Type B pancreatic cell (in vitro differentiated cells): ENCODE results near the gene NPB. TPM values are rescaled to one million over a fixed set of nuclear protein-coding genes. Genes with fewer than 3 reads are reported as not detected.

Experiments
- DNase-seq: peaks from one replicate; pipeline ENCODE4 v3.0.0; 2021; ENCODE audit warnings: mixed read lengths; ENCODE audit not compliant: unreplicated experiment; ENCODE audit errors: extremely low spot score
- H3K27ac Mint-ChIP-seq: 2 replicates; pipeline ENCODE4 v1.8.0; 2021; ENCODE audit warnings: mild to moderate bottlenecking, mixed read lengths
- H3K27me3 Mint-ChIP-seq: 2 replicates; pipeline ENCODE4 v1.8.0; 2021; ENCODE audit warnings: mixed read lengths
- H3K36me3 Mint-ChIP-seq: 2 replicates; pipeline ENCODE4 v1.8.0; 2021; ENCODE audit warnings: mixed read lengths
- H3K4me1 Mint-ChIP-seq: one replicate; pipeline ENCODE4 v1.8.0; 2021; ENCODE audit warnings: mixed read lengths; ENCODE audit not compliant: unreplicated experiment
- H3K4me3 Mint-ChIP-seq: 2 replicates; pipeline ENCODE4 v1.8.0; 2021; ENCODE audit warnings: mild to moderate bottlenecking, mixed read lengths
- H3K9me3 Mint-ChIP-seq: 2 replicates; pipeline ENCODE4 v1.8.0; 2021; ENCODE audit warnings: mixed read lengths
- CTCF ChIP-seq: fragments of 200-600 bp; sonication (generic); conservative IDR thresholded peaks from 2 replicates; pipeline ENCODE4 v1.5.0; 2021; ENCODE audit warnings: antibody characterized with exemption, mild to moderate bottlenecking
- total RNA-seq: library from RNA; stranded (reverse); gene quantifications from 2 replicates; pipeline ENCODE4 v1.2.1, GENCODE V29; 2021; ENCODE audit warnings: low replicate concordance

NPB gene
- total RNA-seq, 1 donor from 2014 or later, result 2.5 TPM

- Mint-ChIP-seq H3K4me3 (no peak overlapping the region), H3K4me1 (peaks cover 8% of the 10 kb centered on the region), H3K27ac (peak overlapping the region; percentile 54), H3K36me3 (peaks cover 17% of the 10 kb centered on the region), H3K27me3 (no peaks in the 10 kb centered on the region), H3K9me3 (no peaks in the 10 kb centered on the region)
- TF ChIP-seq CTCF, result no peak
- no peak for DNase-seq
Observed at GRCh38 chr17:81885869-81886548, 16.0 kb upstream of the NPB start.

- Mint-ChIP-seq H3K36me3 (peaks cover 14% of the 10 kb centered on the region), H3K9me3 (no peaks in the 10 kb centered on the region)
- no peak for TF ChIP-seq CTCF
Observed at GRCh38 chr17:81888105-81888987, 13.7 kb upstream of the NPB start.

GRCh38 chr17:81888988-81889595 is 12.9 kb upstream of the NPB start:
- Mint-ChIP-seq H3K4me1 (peaks cover 8% of the 10 kb centered on the region), H3K27me3 (no peaks in the 10 kb centered on the region), H3K9me3 (no peaks in the 10 kb centered on the region), H3K4me3 (peak overlapping the region; percentile 74), H3K27ac (peak overlapping the region; percentile 40), H3K36me3 (peaks cover 14% of the 10 kb centered on the region)
- DNase-seq, result no peak
- no peak for TF ChIP-seq CTCF

More at GRCh38 chr17:81888105-81888987, 13.7 kb upstream of the NPB start:
- DNase-seq, result peak; percentile 68
- Mint-ChIP-seq H3K4me3 (peak overlapping the region; percentile 74), H3K27me3 (no peaks in the 10 kb centered on the region), H3K27ac (peak overlapping the region; percentile 48), H3K4me1 (peaks cover 8% of the 10 kb centered on the region)

GRCh38 chr17:81889602-81890001 is 12.4 kb upstream of the NPB start:
- no peaks in the 10 kb centered on the region for H3K27me3 Mint-ChIP-seq
- H3K27ac Mint-ChIP-seq, result peak overlapping the region; percentile 82
- no peak for TF ChIP-seq CTCF
- DNase-seq, result no peak
- no peaks in the 10 kb centered on the region for H3K9me3 Mint-ChIP-seq
- H3K4me1 Mint-ChIP-seq, result peaks cover 8% of the 10 kb centered on the region
- H3K4me3 Mint-ChIP-seq, result peak overlapping the region; percentile 89
- H3K36me3 Mint-ChIP-seq, result peaks cover 10% of the 10 kb centered on the region

DNA sequence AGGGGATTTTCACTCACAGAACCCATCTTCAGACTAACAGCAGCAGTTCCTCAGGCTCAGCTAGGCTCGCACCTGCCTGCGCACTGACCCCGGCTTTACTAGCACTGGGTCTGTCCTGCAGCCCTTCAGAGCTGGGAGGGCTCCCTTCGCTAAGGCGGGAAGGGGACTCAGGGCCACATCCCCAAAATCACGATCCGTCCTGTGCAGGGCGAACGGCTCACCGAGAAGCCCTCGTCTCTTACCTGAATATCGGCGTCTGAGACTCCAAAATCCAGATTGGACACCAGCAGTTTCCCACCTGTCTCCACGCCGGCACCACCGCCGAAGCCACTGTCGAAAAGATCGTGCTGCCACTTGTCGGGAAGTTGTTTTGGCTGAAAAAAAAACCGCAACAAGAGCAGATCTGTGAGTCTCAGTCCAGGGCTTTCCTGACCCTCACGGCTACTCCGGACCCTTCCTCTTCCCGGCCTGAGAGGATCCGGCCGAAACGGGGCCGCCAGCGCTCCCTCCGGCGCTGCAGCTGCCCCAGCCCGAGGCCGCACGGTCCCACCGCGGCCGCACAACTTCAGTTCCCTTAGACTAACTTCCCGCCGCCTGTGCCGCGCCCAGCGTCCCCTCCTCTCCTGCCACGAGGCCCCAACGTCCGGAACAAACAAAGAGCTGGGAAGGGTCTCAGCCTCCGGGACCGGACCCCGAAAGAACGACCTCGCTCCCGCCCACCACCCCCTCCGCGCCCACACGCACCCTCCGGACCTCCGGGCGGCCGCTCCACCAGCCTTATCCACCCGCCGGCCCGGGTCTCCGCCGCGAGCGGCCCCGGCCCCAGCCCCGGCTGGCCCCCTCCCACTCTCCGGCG is 11.4 kb upstream of the NPB start:
- Mint-ChIP-seq H3K9me3 (no peaks in the 10 kb centered on the region), H3K36me3 (peaks cover 5% of the 10 kb centered on the region), H3K27ac (peak overlapping the region; percentile 82), H3K4me3 (peak overlapping the region; percentile 89), H3K27me3 (no peaks in the 10 kb centered on the region), H3K4me1 (peaks cover 8% of the 10 kb centered on the region)
- TF ChIP-seq CTCF, result no peak
- peak; percentile 67 for DNase-seq
